Vagina (tissue), 2 donors: ENCODE data around the gene ACSS1. TPM values are rescaled to one million over a fixed set of nuclear protein-coding genes. Genes with fewer than 3 reads are reported as not detected.

Experiments
- DNase-seq, 2 donors: peaks; one replicate each; pipeline ENCODE4 v3.0.0-alpha.2; 2017; ENCODE audit errors: extremely low spot score in 2 of 2
- H3K27ac ChIP-seq: fragments of 200-600 bp; sonication (generic); one replicate; pipeline ENCODE4 v1.5.1; 2019
- H3K27me3 ChIP-seq: fragments of 200-600 bp; sonication (generic); one replicate; pipeline ENCODE4 v1.5.1; 2019
- H3K36me3 ChIP-seq, 2 donors: fragments of 200-600 bp; sonication (generic); one replicate each; pipeline ENCODE4 v1.5.1; 2017 to 2019
- H3K4me1 ChIP-seq: fragments of 200-600 bp; sonication (generic); one replicate; pipeline ENCODE4 v1.5.1; 2019
- H3K4me3 ChIP-seq, 2 donors: fragments of 200-600 bp; sonication (generic); 1 replicate in 1 of 2; 2 replicates in 1 of 2; pipeline ENCODE4 v1.5.1; 2016 to 2019
- H3K9me3 ChIP-seq: fragments of 200-600 bp; sonication (generic); one replicate; pipeline ENCODE4 v1.5.1; 2019
- POLR2A ChIP-seq, 2 donors: fragments of 450-650 bp; IDR thresholded peaks; one replicate each; pipeline ENCODE4 v1.6.1; 2017; ENCODE audit warnings: antibody characterized with exemption in 2 of 2, mild to moderate bottlenecking in 2 of 2, moderate library complexity in 2 of 2
- POLR2AphosphoS5 ChIP-seq, 2 donors: sonication (generic); formaldehyde crosslinking; IDR thresholded peaks; one replicate each; pipeline ENCODE4 v1.9.0; 2017; ENCODE audit warnings: antibody characterized with exemption in 2 of 2, mild to moderate bottlenecking in 2 of 2, low read depth in 1 of 2; ENCODE audit not compliant: insufficient read depth in 1 of 2
- intact Hi-C: fragments of 100-400 bp; cut with DNase I; formaldehyde crosslinking; loops from one replicate; pipeline ENCODE4 v1.15.1; 2023
- total RNA-seq: library from RNA; depleted of rRNA; stranded (reverse); fragments of >200 nt; gene quantifications from one replicate; pipeline ENCODE4 v1.2.3, GENCODE V29; 2016
- TF ChIP-seq, protein P1 (sequence below), 3 experiments: fragments of 450-650 bp in 2 of 3; fragments of 200-600 bp in 1 of 3; sonication (generic) in 1 of 3; IDR thresholded peaks; one replicate each; pipeline ENCODE4 v1.5.1; 2017 to 2019; ENCODE audit warnings: antibody characterized with exemption in 3 of 3, mild to moderate bottlenecking in 2 of 3, moderate library complexity in 2 of 3

The ACSS1 gene
- total RNA-seq, 1 donor from 2014 or later = 26.3 TPM

DNA sequence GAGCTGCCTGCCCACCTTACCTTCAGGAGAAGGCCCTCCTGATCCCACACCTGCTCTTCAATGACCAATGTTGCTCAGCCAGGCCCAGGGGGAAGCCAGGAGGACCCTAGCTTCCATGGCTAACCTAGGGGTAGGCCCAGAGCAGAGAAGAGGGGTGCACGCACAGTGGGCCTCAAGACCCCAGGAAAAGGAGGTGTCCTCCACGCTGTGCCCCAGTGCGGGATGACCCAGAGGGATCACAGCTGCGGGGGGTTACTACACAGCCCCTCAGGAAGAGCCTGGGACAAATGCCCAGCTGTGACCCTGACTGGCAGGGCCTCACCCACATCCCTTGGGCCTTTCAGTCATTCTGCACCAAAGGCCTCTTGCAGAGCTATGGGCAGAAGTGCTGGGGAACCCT is 33.8 kb downstream of the ACSS1 start:
- no peak overlapping the region for H3K27ac ChIP-seq
- TF ChIP-seq, protein P1, sequence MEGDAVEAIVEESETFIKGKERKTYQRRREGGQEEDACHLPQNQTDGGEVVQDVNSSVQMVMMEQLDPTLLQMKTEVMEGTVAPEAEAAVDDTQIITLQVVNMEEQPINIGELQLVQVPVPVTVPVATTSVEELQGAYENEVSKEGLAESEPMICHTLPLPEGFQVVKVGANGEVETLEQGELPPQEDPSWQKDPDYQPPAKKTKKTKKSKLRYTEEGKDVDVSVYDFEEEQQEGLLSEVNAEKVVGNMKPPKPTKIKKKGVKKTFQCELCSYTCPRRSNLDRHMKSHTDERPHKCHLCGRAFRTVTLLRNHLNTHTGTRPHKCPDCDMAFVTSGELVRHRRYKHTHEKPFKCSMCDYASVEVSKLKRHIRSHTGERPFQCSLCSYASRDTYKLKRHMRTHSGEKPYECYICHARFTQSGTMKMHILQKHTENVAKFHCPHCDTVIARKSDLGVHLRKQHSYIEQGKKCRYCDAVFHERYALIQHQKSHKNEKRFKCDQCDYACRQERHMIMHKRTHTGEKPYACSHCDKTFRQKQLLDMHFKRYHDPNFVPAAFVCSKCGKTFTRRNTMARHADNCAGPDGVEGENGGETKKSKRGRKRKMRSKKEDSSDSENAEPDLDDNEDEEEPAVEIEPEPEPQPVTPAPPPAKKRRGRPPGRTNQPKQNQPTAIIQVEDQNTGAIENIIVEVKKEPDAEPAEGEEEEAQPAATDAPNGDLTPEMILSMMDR (IDR thresholded peaks at IDR 0.05) = no peak
- TF ChIP-seq POLR2AphosphoS5 (IDR thresholded peaks at IDR 0.05; ENCODE audit: insufficient read depth in 1 of 2, low read depth in 1 of 2) = no peak
- no peaks in the 10 kb centered on the region for H3K9me3 ChIP-seq
- peaks cover 0 to 3% of the 10 kb centered on the region in 2 donors for H3K36me3 ChIP-seq
- H3K27me3 ChIP-seq = no peaks in the 10 kb centered on the region
- no peak overlapping the region for H3K4me3 ChIP-seq
- H3K4me1 ChIP-seq = peaks cover 23% of the 10 kb centered on the region
- intact Hi-C loops = no loop called here
- DNase-seq = no peak

- Histone ChIP-seq H3K4me3 (no peak overlapping the region), H3K27ac (no peak overlapping the region), H3K9me3 (no peaks in the 10 kb centered on the region), H3K36me3 (peaks cover 0 to 3% of the 10 kb centered on the region in 2 donors), H3K27me3 (no peaks in the 10 kb centered on the region), H3K4me1 (peaks cover 29% of the 10 kb centered on the region)
- no peak for DNase-seq
- intact Hi-C loops = no loop called here
- no peak for TF ChIP-seq POLR2AphosphoS5 (IDR thresholded peaks at IDR 0.05; ENCODE audit: insufficient read depth in 1 of 2, low read depth in 1 of 2)
- TF ChIP-seq POLR2A (IDR thresholded peaks at IDR 0.05) = no peak
- TF ChIP-seq, protein P1 (IDR thresholded peaks at IDR 0.05) = no peak
Measured at GRCh38 chr20:25023356-25023755, 34.6 kb downstream of the ACSS1 start.

DNA sequence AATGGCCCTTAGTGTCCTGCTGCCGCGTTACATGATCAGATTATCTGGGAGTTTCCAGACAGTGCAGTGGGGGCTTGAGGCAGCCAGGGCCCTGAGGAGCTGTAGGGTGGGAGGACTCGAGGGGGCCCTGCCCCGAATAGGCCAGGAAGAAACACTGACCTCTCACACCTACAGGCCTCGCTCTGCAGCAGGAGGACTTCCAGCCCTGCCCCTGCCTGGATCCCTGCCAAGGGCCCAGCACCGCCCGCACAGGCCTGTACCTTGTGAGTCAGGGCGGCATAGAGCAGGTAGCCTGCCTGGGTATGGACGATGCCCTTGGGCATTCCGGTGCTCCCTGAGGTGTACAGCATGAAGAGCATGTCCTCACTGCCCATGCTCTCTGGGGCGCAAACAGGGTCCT is 35.3 kb downstream of the ACSS1 start:
- no peak for DNase-seq
- H3K9me3 ChIP-seq = no peaks in the 10 kb centered on the region
- H3K36me3 ChIP-seq = peaks cover 0 to 3% of the 10 kb centered on the region in 2 donors
- H3K4me3 ChIP-seq = no peak overlapping the region
- intact Hi-C loops = no loop called here
- peaks cover 36% of the 10 kb centered on the region for H3K4me1 ChIP-seq
- no peak for TF ChIP-seq POLR2A (IDR thresholded peaks at IDR 0.05)
- no peak for TF ChIP-seq POLR2AphosphoS5 (IDR thresholded peaks at IDR 0.05; ENCODE audit: insufficient read depth in 1 of 2, low read depth in 1 of 2)
- TF ChIP-seq, protein P1 (IDR thresholded peaks at IDR 0.05) = no peak
- H3K27ac ChIP-seq = no peak overlapping the region
- H3K27me3 ChIP-seq = no peaks in the 10 kb centered on the region

DNA sequence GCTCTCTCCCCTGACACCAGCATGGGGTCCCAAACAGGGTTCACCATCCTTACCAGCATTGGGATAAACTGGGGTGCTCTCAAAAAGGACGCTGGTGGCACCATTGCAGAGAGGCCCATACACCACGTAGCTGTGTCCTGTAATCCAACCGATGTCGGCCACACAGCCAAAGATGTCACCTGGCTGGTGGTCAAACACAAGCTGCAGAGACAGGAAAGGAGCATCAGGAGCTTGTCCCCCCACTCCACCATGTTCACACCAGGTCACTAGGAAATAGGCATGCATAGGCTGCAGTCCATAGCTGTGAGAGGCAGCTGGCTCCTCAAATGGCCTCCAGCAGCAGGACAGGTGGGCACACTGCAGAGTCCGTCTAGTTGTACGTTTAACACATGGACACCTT is 36.6 kb downstream of the ACSS1 start:
- no peaks in the 10 kb centered on the region for H3K9me3 ChIP-seq
- no peak overlapping the region for H3K4me3 ChIP-seq
- H3K27ac ChIP-seq = no peak overlapping the region
- intact Hi-C loops = no loop called here
- H3K4me1 ChIP-seq = peaks cover 45% of the 10 kb centered on the region
- DNase-seq = no peak
- H3K36me3 ChIP-seq = peaks cover 0 to 6% of the 10 kb centered on the region in 2 donors
- TF ChIP-seq, protein P1 (IDR thresholded peaks at IDR 0.05) = no peak
- TF ChIP-seq POLR2AphosphoS5 (IDR thresholded peaks at IDR 0.05; ENCODE audit: insufficient read depth in 1 of 2, low read depth in 1 of 2) (no peak), POLR2A (IDR thresholded peaks at IDR 0.05) (no peak)
- no peaks in the 10 kb centered on the region for H3K27me3 ChIP-seq

DNA sequence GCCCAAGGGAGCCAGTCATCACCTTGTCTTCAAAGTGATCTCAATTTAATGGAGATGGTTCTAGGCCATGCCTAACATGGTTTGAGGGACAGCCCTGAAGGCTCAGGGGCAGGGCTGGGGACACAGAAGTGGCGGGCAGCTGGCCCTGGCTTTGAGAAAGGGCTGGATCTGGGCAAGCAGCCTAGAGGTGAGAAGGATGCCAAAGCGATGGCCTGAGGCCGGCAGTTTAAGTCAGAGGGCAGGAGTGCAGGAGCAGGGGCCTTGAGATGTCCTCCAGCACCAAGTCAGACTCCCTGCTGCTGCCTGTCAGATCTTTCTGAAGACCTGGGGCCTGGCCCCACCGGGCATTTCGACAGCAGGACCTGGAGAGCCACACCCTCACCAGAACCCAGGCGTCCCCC is 37.0 kb downstream of the ACSS1 start:
- DNase-seq = no peak

More for the DNA sequence above, 37.0 kb downstream of the ACSS1 start:
- peaks cover 45% of the 10 kb centered on the region for H3K4me1 ChIP-seq
- no peaks in the 10 kb centered on the region for H3K27me3 ChIP-seq
- TF ChIP-seq, protein P1 (IDR thresholded peaks at IDR 0.05) = no peak
- TF ChIP-seq POLR2A (IDR thresholded peaks at IDR 0.05) (no peak), POLR2AphosphoS5 (IDR thresholded peaks at IDR 0.05; ENCODE audit: insufficient read depth in 1 of 2, low read depth in 1 of 2) (no peak)
- no peak overlapping the region for H3K27ac ChIP-seq
- no peak overlapping the region for H3K4me3 ChIP-seq
- peaks cover 0 to 8% of the 10 kb centered on the region in 2 donors for H3K36me3 ChIP-seq
- H3K9me3 ChIP-seq = no peaks in the 10 kb centered on the region
- intact Hi-C loops = no loop called here
